Activated CD8-positive, alpha-beta T cell treated with anti-CD3 and anti-CD28 coated beads for 36 hours (primary cell): ENCODE results near the gene TGFB1I1. TPM values are rescaled to one million over a fixed set of nuclear protein-coding genes. Genes with fewer than 3 reads are reported as not detected.
"Not testable (repeated sequence)": the region's sequence is repeated elsewhere in the genome, so short reads cannot be mapped to it uniquely, and the experiment has no call there.

Experiments
- ATAC-seq: fragments of 200-7000 bp; cut with Tn5 transposase; one replicate; pipeline ENCODE4 v1.10.0; 2021; ENCODE audit warnings: mild to moderate bottlenecking, moderate library complexity
- CTCF ChIA-PET: fragments of 350-600 bp; sonication (Branson Sonifier 250); formaldehyde crosslinking; loops from one replicate; lab custom pipeline; 2021; ENCODE audit warnings: antibody characterized with exemption; lab: Charles Lee
- POLR2A ChIA-PET: fragments of 350-600 bp; sonication (Branson Sonifier 250); formaldehyde crosslinking; loops from one replicate; lab custom pipeline; 2021; ENCODE audit warnings: antibody characterized with exemption; lab: Charles Lee
- DNase-seq: peaks from one replicate; pipeline ENCODE4 v3.0.0-alpha.2; 2020
- H3K27ac Mint-ChIP-seq: one replicate; pipeline ENCODE4 v1.8.0; 2021; ENCODE audit warnings: mild to moderate bottlenecking, mixed read lengths
- H3K27me3 Mint-ChIP-seq: one replicate; pipeline ENCODE4 v1.8.0; 2021; ENCODE audit warnings: mixed read lengths
- H3K36me3 Mint-ChIP-seq: one replicate; pipeline ENCODE4 v1.8.0; 2021; ENCODE audit warnings: low read depth, mixed read lengths
- H3K4me1 Mint-ChIP-seq: one replicate; pipeline ENCODE4 v1.8.0; 2021; ENCODE audit warnings: low read depth, mixed read lengths
- H3K4me3 Mint-ChIP-seq: one replicate; pipeline ENCODE4 v1.8.0; 2021; ENCODE audit warnings: mild to moderate bottlenecking, moderate library complexity, mixed read lengths
- H3K9me3 Mint-ChIP-seq: one replicate; pipeline ENCODE4 v1.8.0; 2021; ENCODE audit warnings: mixed read lengths
- CTCF ChIP-seq: fragments of 200-600 bp; IDR thresholded peaks from one replicate; pipeline ENCODE4 v1.8.0; 2022; ENCODE audit warnings: antibody characterized with exemption, mild to moderate bottlenecking
- intact Hi-C: fragments of 100-400 bp; cut with micrococcal nuclease; formaldehyde crosslinking; loops from one replicate; pipeline ENCODE4 v1.10.0; 2022
- total RNA-seq, 2 experiments: library from RNA; stranded (reverse); gene quantifications; one replicate each; pipeline ENCODE4 v1.2.3, GENCODE V29; 2021

Gene TGFB1I1
- total RNA-seq, 2 experiments from 2014 or later: 0.92 to 1.2 TPM

- ChIA-PET POLR2A (interaction anchor here (1.0 kb wide), 1 partner anchor 14 kb away, joined by 3 read pairs; no protein-coding TSS in a partner anchor), CTCF (no interaction called here)
- H3K27ac Mint-ChIP-seq: no peak within 1 kb of the TSS
- H3K4me3 Mint-ChIP-seq: no peak within 1 kb of the TSS
- intact Hi-C loops: no loop called here
- H3K4me1 Mint-ChIP-seq: peaks cover 4% of the 10 kb centered on the region
- H3K27me3 Mint-ChIP-seq: no peaks in the 10 kb centered on the region
- no peak for ATAC-seq
- DNase-seq: no peak
- no peaks in the 10 kb centered on the region for H3K36me3 Mint-ChIP-seq
- H3K9me3 Mint-ChIP-seq: no peaks in the 10 kb centered on the region
- no peak for TF ChIP-seq CTCF
Measured at GRCh38 chr16:31483081-31483480, 11.1 kb downstream of the TGFB1I1 start, which contains the start of gene SLC5A2. Gene SLC5A2, plus strand, starts transcription at chr16:31483123. Its CDS starts 14 bp downstream, at chr16:31483137.

DNA sequence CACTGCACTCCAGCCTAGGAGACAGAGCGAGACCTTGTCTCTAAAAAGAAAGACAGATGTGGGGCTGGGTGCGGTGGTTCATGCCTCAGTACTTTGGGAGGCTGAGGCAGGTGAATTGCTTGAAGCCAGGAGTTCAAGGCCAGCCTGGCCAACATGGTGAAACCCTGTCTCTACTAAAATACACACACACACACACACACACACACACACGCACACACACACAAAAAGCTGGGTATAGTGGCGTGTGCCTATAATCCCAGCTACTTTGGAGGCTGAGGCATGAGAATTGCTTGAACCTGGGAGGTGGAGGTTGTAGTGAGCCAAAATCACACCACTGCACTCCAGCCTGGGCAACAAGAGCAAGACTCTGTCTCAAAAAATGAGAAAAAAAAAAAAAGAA lies 12.1 kb downstream of the TGFB1I1 start:
- H3K27ac Mint-ChIP-seq, ATAC-seq, intact Hi-C loops, DNase-seq, H3K27me3 Mint-ChIP-seq, H3K36me3 Mint-ChIP-seq, CTCF ChIA-PET, H3K9me3 Mint-ChIP-seq, H3K4me1 Mint-ChIP-seq, H3K4me3 Mint-ChIP-seq: not testable (repeated sequence)
- POLR2A ChIA-PET: interaction anchor here (0.7 kb wide), 1 partner anchor 20 kb away, joined by 5 read pairs; no protein-coding TSS in a partner anchor

DNA sequence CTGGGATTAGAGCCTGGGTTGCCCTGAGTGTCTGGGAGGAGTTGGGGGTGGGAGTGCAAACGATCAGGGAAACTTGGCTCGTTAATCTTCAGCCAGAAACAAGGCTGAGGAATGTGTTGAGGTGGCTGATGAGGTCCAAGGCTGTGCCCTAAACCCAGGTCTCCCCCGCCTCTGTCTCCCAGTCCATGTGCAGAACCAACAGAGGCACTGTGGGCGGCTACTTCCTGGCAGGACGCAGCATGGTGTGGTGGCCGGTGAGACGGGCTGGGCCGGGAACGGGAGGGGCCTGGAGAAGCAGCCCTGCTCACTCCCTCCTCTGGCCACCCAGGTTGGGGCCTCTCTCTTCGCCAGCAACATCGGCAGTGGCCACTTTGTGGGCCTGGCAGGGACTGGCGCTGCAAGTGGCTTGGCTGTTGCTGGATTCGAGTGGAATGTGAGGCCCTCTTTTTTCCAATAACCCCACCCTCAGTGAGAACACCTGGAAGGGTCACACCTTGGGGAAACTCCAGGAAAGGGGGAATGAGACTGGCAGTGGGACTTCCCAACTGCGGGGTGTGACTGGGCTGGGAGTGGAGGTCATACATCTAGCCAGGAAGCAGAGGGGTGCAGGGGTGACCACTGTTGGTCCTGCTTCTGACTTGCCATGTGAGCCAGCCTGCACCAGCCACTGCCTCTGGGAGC lies 12.7 kb downstream of the TGFB1I1 start:
- Mint-ChIP-seq H3K27me3 (no peaks in the 10 kb centered on the region), H3K4me1 (peaks cover 3% of the 10 kb centered on the region), H3K9me3 (no peaks in the 10 kb centered on the region), H3K27ac (no peak overlapping the region), H3K4me3 (no peak overlapping the region), H3K36me3 (no peaks in the 10 kb centered on the region)
- no peak for DNase-seq
- intact Hi-C loops: no loop called here
- TF ChIP-seq CTCF: no peak
- POLR2A ChIA-PET: interaction anchor here (0.7 to 1.5 kb wide), 3 partner anchors 8 to 23 kb away, joined by 3 to 5 read pairs (median 5); no protein-coding TSS in a partner anchor
- CTCF ChIA-PET: no interaction called here
- no peak for ATAC-seq

DNA sequence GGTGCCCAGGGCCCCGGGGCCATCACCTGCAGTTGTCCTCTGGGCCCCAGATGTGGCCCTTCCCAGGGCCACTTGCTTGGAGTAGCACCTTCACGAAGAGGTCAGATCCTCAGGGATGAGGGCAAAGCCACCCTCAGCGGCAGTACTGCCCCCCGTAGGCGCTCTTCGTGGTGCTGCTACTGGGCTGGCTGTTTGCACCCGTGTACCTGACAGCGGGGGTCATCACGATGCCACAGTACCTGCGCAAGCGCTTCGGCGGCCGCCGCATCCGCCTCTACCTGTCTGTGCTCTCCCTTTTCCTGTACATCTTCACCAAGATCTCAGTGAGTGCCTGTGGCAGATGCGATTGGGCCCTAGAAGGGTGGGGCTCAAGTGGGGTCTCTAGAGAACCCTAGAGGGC lies 13.6 kb downstream of the TGFB1I1 start:
- TF ChIP-seq CTCF: no peak
- no peaks in the 10 kb centered on the region for H3K9me3 Mint-ChIP-seq
- intact Hi-C loops: no loop called here
- CTCF ChIA-PET: no interaction called here
- H3K4me1 Mint-ChIP-seq: peaks cover 3% of the 10 kb centered on the region
- DNase-seq (no peak), ATAC-seq (no peak)
- POLR2A ChIA-PET: interaction anchor here (1.1 to 1.5 kb wide), 2 partner anchors 9 to 22 kb away, joined by 3 to 5 read pairs; no protein-coding TSS in a partner anchor
- H3K4me3 Mint-ChIP-seq: no peak overlapping the region
- H3K36me3 Mint-ChIP-seq: no peaks in the 10 kb centered on the region
- H3K27ac Mint-ChIP-seq: no peak overlapping the region
- no peaks in the 10 kb centered on the region for H3K27me3 Mint-ChIP-seq

DNA sequence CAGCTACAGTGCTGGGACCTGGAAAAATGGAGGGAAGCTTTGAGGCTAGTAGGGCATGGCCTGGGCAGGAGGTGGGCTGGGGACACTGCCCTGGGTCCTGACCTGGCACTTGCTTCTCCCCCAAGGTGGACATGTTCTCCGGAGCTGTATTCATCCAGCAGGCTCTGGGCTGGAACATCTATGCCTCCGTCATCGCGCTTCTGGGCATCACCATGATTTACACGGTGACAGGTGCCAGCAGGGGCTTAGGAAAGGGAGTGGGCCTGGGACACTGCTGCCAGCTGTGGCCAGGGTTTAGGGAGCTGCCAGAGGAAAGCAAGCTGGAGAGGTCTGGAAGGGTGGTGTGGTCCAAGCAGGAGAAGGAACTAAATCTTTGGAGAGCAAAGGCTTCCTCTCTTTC lies 14.1 kb downstream of the TGFB1I1 start:
- ATAC-seq: no peak
- H3K4me3 Mint-ChIP-seq: no peak overlapping the region
- peaks cover 3% of the 10 kb centered on the region for H3K4me1 Mint-ChIP-seq
- H3K36me3 Mint-ChIP-seq: no peaks in the 10 kb centered on the region
- CTCF ChIA-PET: no interaction called here
- H3K27me3 Mint-ChIP-seq: no peaks in the 10 kb centered on the region
- intact Hi-C loops: no loop called here
- POLR2A ChIA-PET: interaction anchor here (1.5 kb wide), 1 partner anchor 9 kb away, joined by 5 read pairs; no protein-coding TSS in a partner anchor
- no peak for TF ChIP-seq CTCF
- H3K27ac Mint-ChIP-seq: no peak overlapping the region
- H3K9me3 Mint-ChIP-seq: no peaks in the 10 kb centered on the region
- DNase-seq: no peak
